ENCODE data around the gene FNDC11.

The FNDC11 gene

DNA sequence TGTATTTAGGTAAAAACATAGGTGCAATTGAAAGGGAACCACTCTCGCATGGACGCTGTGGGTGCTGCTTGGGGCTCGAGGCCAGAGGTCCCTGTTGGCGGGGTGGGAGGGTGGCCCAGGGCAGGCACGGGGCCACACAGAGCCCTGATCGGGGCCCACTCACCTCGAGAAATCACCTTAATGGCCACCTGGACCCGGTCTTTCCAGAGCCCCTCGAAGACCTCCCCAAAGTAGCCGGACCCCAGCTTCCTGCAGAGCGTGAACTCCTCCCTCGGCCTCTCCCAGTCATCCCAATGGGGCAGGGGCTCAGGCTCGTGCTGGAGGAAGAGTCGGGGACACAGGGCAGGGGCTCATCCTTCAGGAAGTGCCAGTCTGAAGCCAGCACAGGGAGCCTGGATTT, 20.6 kb upstream of the FNDC11 start:
- no peak overlapping the region for H3K4me3 ChIP-seq (replicated peaks; ENCODE audit: low read depth, low read length)
- TF ChIP-seq, protein P1, sequence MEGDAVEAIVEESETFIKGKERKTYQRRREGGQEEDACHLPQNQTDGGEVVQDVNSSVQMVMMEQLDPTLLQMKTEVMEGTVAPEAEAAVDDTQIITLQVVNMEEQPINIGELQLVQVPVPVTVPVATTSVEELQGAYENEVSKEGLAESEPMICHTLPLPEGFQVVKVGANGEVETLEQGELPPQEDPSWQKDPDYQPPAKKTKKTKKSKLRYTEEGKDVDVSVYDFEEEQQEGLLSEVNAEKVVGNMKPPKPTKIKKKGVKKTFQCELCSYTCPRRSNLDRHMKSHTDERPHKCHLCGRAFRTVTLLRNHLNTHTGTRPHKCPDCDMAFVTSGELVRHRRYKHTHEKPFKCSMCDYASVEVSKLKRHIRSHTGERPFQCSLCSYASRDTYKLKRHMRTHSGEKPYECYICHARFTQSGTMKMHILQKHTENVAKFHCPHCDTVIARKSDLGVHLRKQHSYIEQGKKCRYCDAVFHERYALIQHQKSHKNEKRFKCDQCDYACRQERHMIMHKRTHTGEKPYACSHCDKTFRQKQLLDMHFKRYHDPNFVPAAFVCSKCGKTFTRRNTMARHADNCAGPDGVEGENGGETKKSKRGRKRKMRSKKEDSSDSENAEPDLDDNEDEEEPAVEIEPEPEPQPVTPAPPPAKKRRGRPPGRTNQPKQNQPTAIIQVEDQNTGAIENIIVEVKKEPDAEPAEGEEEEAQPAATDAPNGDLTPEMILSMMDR (IDR thresholded peaks at IDR 0.05; ENCODE audit: insufficient read depth, low read length, poor library complexity, severe bottlenecking), result no peak

DNA sequence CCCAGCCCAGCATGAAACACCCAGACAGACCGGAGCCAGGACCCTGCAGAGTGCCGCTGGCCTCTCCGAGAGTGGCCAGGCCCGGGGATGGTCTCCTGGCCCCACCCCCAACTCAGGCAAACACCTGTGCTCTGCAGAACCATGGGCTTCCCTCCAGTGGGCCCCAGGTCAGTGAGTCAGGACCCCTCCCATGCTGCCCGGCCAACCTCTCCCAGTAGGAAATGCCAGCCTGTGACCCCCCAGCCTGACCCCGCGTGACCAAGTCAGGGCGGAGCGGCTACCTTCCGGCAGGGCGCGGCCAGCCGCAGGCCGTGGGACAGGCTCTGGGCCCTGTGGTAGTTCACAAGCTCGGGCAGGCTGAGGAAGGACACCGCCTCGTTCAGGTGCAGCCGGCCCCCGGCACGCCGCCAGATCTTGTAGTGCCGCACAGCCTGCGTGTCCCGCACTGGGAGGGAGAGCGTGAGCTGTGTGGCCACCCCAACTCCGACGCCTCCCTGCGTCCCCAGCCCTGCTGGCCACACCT, 20.0 kb upstream of the FNDC11 start:
- Histone ChIP-seq H3K27me3 (replicated peaks; ENCODE audit: control insufficient read depth, insufficient read depth, low read length) (no peaks in the 10 kb centered on the region), H3K4me3 (replicated peaks; ENCODE audit: low read depth, low read length) (no peak overlapping the region), H3K36me3 (ENCODE audit: control insufficient read depth, insufficient read depth, low read length) (no peaks in the 10 kb centered on the region)
- TF ChIP-seq, protein P1 (IDR thresholded peaks at IDR 0.05; ENCODE audit: insufficient read depth, low read length, poor library complexity, severe bottlenecking), result no peak
- peak; percentile 17 for DNase-seq (ENCODE audit: extremely low read depth, insufficient read length)

More for the DNA sequence above, 20.6 kb upstream of the FNDC11 start:
- Histone ChIP-seq H3K27me3 (replicated peaks; ENCODE audit: control insufficient read depth, insufficient read depth, low read length) (no peaks in the 10 kb centered on the region), H3K36me3 (ENCODE audit: control insufficient read depth, insufficient read depth, low read length) (no peaks in the 10 kb centered on the region)
- no peak for DNase-seq (ENCODE audit: extremely low read depth, insufficient read length)

DNA sequence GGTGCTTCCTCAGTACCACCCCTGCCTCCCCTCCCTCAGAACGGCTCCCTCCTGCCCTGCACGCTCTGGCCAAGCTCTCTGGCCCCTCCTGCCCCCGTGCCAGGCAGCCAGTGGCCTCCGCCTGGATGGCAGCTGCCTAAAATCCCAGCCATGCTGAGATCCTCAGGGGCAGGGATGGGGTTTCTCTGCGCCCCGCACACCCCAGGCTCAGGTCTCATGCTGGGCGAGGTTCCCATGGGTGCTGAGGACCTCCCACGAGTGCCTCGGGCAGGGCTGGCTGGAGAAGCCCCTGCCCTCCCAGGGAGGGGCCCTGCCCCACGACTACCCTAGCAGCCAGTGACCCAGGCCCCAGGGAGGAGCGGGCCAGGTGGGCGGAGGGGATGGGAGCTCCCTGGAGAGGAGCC, 19.5 kb upstream of the FNDC11 start:
- Histone ChIP-seq H3K36me3 (ENCODE audit: control insufficient read depth, insufficient read depth, low read length) (no peaks in the 10 kb centered on the region), H3K4me3 (replicated peaks; ENCODE audit: low read depth, low read length) (no peak overlapping the region), H3K27me3 (replicated peaks; ENCODE audit: control insufficient read depth, insufficient read depth, low read length) (no peaks in the 10 kb centered on the region)
- peak; percentile 13 for DNase-seq (ENCODE audit: extremely low read depth, insufficient read length)
- TF ChIP-seq, protein P1 (IDR thresholded peaks at IDR 0.05; ENCODE audit: insufficient read depth, low read length, poor library complexity, severe bottlenecking), result no peak

DNA sequence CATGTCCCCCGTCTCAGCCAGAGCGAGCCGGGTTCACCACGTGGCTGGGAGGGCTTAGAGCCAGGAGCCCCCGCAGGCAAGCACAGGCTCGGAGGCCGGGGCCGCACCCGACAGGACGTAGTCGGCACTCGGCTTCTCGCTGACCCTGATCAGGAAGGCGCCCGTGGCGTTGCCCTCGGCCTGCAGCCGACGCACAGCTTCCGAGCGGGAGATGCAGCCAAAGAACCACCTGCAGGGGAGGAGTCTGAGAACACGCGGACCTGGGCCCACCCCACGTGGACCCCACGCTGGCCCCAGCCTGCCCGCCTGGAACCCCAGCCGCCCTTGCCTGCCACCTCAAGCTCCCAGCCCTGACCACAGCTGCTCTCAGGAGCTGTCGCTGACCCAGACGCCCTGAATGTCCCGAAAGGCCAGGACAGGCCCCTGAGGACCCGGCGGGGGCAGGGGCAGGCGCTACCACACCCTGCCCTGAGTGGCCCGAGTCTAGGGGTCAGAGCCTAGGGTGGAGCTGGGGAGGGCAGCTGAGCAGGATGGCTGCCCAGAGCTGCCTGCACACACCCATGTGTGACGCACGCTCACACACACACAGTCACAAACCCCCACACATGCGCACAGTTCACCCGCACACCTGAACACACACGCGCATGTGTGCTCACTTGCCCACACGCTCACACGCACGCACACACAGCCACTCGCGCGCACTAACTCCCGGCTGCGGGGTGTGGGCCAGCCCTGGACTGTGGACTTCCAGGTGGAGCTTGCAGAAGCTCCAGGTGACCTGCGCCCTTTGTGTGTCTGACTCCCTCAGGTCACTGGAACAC, 18.9 kb upstream of the FNDC11 start:
- Histone ChIP-seq H3K4me3 (replicated peaks; ENCODE audit: low read depth, low read length) (no peak overlapping the region), H3K36me3 (ENCODE audit: control insufficient read depth, insufficient read depth, low read length) (no peaks in the 10 kb centered on the region), H3K27me3 (replicated peaks; ENCODE audit: control insufficient read depth, insufficient read depth, low read length) (no peaks in the 10 kb centered on the region)
- TF ChIP-seq, protein P1 (IDR thresholded peaks at IDR 0.05; ENCODE audit: insufficient read depth, low read length, poor library complexity, severe bottlenecking), result no peak
- DNase-seq (ENCODE audit: extremely low read depth, insufficient read length), result peak; percentile 32

DNA sequence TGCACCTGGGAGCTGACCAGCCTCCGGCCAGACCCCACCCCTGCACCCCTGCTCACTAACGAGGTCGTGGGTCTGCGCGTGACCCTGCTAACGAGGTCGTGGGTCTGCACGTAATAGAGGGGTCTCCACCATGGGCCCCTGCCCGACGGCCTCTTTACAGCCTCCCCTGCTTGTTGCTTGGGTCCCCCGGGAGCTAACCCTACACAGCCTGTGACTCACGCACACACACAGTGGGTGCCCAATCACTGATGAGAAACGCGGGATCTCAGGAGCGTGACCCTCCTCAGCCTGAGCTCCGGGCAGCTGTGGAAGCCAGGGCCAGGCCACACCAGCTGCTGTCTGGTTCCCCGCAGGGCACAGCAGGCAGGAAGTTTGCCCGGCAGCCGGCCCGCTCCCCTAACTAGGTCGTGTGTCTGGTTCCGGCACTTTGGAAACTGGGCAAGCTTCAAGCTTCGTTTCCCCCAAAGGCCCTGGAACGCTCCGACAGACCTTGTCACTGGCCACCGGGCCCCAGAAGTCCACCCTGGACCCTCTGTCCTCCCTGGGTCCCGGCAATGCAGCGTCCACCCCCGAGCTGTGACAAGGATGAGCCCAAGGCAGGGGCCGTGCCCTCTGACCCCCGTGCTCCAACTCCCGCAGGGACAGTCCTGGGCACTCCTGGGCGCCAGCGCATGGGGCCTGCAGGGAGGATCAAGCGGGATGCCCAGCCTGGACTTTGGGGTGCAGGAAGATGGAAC, 17.6 kb upstream of the FNDC11 start:
- no peaks in the 10 kb centered on the region for H3K27me3 ChIP-seq (replicated peaks; ENCODE audit: control insufficient read depth, insufficient read depth, low read length)
- H3K4me3 ChIP-seq (replicated peaks; ENCODE audit: low read depth, low read length), result peak overlapping the region; percentile 63; the same call in 1 of the 2 replicates
- TF ChIP-seq, protein P1 (IDR thresholded peaks at IDR 0.05; ENCODE audit: insufficient read depth, low read length, poor library complexity, severe bottlenecking), result no peak
- peak; percentile 13 for DNase-seq (ENCODE audit: extremely low read depth, insufficient read length)
- no peaks in the 10 kb centered on the region for H3K36me3 ChIP-seq (ENCODE audit: control insufficient read depth, insufficient read depth, low read length)
